ENCODE measurements around the gene DLK1.

Gene DLK1

DNA sequence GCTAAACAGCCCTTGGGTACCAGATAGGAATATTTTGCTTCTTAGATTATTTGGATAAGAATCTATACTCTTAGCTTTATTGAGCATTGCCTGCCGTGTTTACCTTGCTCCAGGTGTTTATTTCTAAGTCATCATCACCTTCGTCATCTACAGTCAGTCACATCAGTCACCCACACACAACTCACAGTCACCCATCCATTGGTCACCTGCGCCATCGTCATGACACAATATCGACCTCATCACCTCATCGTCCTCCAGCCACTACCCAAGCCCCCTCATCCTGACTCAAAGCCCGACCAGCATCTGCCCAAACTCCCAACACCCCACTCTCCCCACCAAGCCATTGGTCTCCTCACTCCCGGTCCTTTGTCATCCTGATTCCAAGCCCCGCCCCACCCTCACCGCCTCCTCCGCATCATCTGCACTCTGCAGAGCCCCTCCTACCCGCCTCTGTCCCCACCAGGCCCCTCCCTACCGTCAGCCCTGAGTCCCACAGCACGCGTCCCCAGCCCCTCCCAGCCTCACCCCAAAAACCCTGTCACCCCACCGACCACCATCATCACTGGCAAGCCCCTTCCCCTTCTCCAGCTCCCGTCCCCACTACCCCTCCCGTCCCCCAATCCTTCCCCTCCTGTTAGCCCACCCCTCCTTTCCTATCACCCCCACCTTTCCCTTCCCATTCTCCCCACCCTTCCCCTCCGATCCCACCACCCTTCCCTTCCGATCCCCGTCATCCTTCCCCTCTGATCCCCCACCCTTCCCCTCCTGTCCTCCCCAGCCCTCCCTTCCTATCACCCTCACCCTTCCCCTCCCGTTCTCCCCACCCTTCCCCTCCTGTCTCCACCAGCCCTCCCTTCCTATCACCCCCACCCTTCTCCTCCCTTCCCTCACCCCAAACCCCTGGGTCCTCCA, 9.8 kb downstream of the DLK1 start:
- DNase-seq = no peak

DNA sequence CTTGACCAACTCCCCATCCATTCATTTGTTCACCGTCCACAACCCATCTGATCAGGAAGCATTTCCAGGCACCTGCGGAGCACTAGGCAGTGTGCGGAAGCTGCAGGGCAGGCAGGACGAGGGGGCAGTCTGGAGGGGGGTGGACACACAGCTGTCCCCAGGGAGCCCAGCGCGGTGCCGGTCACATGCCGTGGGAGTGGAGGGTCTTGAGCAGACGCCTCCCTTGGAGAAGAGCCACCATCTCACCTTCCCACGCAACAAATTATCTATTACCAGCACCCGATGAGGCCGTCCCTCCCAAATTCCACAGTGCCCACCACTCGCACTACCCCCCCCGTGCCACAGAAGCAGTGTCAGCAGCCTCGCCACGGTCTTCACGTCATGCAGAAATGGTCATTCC, 10.8 kb downstream of the DLK1 start:
- no peak for DNase-seq

DNA sequence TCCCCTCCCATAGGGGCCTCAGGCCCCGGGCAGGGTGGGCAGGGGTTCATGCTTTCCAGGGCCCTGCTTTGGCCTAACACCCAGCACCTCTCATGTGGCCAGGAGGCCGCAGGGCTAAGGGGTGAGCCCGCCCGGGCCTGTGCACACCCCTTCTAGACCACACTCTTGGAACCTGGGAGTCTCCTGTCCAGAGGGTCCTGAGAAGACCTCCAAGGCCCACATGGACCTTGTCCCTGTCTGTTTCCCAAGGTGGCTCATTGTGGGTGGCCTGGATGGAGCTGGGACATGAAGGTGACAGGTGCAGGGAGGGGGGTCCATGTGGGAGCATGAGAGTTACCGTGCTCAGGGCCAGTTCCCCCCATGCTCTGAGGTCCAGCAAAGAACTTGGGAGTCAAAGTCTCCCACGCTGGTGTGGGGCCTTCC, 11.6 kb downstream of the DLK1 start:
- DNase-seq = no peak

DNA sequence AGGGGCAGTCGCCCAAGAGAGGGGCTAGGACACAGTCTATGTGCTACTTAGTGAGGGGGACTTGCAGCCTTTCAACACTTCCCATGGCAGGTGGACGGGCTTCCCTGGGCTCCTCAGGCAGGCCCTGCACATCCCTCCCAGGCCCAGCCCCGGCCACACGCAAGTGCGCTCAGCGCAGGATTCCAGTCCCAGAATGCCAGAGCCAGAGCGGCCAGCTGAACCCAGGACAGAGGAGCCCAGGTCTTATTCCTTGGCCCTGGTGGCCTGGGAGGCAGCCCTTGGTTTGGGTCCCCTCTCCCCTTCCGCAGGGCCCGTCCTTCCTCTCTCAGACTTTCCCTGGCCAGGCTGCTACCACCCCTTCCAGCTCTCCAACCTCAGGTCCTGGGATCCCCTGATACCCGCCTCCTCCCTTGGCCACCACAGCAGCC, 12.0 kb downstream of the DLK1 start:
- no peak for DNase-seq

DNA sequence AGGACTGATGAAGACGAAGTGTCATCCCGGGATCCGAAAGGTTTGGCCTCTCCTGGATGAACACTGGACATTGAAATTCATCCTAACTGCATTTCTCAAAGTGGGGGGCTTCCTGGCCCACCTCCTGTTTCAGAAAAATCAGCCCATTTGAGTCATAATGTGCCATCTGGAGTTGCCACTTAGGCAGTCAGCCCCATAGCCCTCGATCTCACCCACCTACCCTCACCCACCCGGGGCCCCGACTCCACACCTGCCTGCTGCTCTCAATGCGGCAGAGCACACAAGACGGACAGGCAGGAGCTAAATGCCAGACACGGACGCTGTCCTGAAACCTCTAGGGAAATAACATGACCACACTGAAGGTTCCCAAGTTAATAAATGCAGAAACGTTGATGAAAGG, 12.6 kb downstream of the DLK1 start:
- no peak for DNase-seq

GRCh38 chr14:100740196-100740825, 13.6 kb downstream of the DLK1 start:
- no peak for DNase-seq

DNA sequence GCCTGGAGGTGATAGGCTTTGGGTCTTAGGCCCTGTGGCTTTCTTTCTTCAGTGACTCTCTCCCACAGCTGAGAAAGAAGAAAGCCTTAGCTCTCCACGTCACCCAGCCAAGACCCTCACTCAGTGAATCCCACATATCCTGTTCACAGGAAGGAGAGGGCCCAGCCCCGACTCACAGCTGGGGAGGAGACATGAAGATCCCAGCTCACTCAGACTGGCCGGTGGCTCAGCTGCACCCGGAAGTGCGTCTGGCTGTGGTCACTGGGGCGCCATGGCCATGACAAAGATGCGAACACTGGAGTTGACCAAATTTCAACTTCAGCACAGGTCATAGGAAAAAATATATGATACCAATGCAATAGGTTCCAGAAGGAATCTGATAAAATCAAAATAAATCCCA, 14.2 kb downstream of the DLK1 start:
- DNase-seq = no peak

DNA sequence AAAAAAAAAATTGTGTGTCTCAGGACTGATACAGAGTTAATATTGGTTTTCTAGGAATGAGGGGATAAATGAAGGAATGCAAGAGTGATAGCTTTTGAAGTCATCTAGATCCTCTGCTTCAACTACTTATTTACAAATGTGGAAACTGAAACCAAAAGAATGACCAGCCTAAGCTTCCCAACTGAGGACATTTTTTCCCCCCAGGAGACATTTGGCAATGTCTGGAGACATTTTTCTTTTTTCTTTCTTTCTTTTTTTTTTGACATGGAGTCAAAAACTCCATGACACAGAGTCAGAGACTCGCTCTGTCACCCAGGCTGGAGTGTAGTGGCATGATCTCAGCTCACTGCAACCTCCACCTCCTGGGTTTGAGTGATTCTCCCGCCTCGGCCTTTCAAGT, 15.3 kb downstream of the DLK1 start:
- no peak for DNase-seq

GRCh38 chr14:100746326-100746725, 19.6 kb downstream of the DLK1 start:
- DNase-seq = no peak

GRCh38 chr14:100747021-100747586, 20.4 kb downstream of the DLK1 start:
- no peak for DNase-seq

GRCh38 chr14:100747736-100748135, 21.0 kb downstream of the DLK1 start:
- no peak for DNase-seq

- no peak for DNase-seq
These were observed 21.7 kb downstream of the DLK1 start for GRCh38 chr14:100748403-100748802.

- DNase-seq = no peak
These were observed 22.3 kb downstream of the DLK1 start for GRCh38 chr14:100748944-100749343.

GRCh38 chr14:100749967-100750597, 23.4 kb downstream of the DLK1 start:
- no peak for DNase-seq

DNA sequence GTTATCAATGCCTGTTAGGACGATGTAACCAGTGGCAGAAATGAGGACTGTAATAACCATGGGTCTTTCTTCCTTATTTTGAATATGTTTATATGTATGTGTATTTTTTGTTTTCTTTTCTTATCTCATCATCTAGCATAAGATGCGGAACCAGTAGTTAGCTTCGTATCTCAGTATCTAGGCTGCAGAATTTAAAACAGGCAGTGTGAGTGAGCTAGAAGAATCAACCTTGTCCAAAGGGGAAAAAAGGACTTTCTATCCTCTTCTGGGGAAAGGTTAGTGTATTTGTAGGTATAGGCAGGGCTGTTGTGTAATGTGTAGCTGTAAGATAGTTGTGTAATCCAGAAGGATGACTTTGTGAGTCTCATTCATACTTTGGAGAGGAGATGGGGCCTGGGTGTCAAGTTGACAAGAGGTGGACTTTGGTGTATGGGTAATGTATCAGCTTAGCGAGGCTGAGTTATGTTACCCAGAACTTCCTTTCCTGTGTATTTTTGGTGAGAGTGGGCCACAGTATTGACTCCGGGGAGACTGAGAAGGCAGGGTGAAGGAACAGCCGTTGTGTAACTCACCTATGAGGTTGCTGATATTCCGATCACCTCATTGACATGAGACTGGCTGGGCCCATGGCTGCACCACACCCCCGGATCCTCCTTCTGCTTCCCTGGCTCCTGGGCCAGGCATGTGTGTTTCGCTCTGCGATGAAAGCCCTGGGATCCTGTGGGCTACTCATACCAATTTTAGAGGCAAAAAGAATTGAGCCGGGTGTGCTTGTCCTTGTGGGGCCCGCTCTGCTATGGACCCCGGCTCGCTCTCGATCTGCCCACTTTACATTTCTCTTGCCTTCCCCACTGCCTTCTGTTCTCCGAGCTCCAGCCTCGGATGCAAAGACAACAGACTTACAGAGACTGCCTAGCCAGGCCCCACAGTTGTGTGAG, 24.3 kb downstream of the DLK1 start:
- no peak for DNase-seq

GRCh38 chr14:100754020-100754419, 27.3 kb downstream of the DLK1 start:
- DNase-seq = no peak

DNA sequence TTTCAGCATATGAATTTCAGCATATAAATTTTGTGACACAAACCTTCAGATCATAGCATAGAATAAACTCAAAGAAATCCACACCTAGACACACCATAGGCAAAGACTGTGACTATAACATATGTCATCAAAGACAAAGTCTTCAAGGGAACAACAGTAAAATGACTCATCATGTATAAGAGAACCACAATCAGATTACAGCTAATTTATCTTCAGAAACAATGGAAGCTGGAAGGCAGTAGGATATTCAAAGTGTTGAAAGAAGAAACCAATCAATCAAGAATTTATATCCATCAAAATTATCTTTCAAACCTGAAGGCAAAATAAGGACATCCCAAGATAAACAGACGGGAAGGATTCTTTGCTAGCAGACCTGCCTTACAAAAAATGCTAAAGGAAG, 29.0 kb downstream of the DLK1 start:
- no peak for DNase-seq

DNA sequence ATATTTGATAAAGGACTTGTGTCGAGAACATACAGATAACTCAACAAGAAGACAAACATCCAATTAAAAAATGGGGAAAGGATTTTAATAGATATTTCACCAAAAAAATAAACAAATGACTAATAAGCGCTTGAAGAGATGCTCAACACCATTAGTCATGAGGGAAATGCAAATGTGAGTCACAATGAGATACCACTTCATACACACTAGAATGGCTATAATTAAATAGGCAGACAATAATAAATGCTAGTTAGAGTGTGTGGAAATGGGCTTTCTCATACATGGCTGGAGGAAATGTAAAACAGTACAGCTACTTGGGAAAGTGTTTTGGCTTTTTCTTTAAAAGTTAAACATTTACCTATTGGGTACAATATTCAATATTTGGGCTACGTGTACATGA, 34.8 kb downstream of the DLK1 start:
- no peak for DNase-seq

DNA sequence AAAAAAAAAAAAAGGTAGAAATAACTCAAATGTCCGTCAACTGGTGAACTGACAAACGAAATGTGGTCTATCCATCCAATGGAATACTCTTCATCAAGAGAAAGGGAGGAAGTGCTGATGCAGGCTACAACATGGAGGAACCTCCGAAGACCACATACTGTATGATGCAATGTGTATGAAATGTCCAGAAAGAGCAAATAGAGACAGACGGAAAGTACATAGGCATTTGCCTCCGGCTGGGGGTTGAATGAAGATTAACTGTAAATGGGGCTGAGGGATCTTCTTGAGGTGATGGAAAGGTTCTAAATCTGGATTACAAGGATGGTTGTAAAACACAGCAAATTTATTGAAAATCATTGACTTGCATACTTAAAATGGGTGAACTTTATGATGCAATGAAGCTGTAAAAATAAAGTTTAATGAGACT, 35.4 kb downstream of the DLK1 start:
- no peak for DNase-seq

GRCh38 chr14:100762901-100763300, 36.2 kb downstream of the DLK1 start:
- DNase-seq = no peak

GRCh38 chr14:100764471-100765115, 37.9 kb downstream of the DLK1 start:
- no peak for DNase-seq

- DNase-seq = no peak
These were observed 38.6 kb downstream of the DLK1 start for GRCh38 chr14:100765296-100765695.
